GM12874 (cell line): ENCODE data around the gene ARHGAP4.
A peak's percentile ranks its signal among the peaks of the same experiment; 100 is the strongest.

ENCODE experiments used
- TF ChIP-seq, protein P1 (sequence below): IDR thresholded peaks from 2 replicates; pipeline ENCODE4 v1.5.1; 2011; ENCODE audit warnings: low read depth, mild to moderate bottlenecking, control low read depth, low read length, moderate library complexity; ENCODE audit not compliant: insufficient read depth

ARHGAP4 gene

DNA sequence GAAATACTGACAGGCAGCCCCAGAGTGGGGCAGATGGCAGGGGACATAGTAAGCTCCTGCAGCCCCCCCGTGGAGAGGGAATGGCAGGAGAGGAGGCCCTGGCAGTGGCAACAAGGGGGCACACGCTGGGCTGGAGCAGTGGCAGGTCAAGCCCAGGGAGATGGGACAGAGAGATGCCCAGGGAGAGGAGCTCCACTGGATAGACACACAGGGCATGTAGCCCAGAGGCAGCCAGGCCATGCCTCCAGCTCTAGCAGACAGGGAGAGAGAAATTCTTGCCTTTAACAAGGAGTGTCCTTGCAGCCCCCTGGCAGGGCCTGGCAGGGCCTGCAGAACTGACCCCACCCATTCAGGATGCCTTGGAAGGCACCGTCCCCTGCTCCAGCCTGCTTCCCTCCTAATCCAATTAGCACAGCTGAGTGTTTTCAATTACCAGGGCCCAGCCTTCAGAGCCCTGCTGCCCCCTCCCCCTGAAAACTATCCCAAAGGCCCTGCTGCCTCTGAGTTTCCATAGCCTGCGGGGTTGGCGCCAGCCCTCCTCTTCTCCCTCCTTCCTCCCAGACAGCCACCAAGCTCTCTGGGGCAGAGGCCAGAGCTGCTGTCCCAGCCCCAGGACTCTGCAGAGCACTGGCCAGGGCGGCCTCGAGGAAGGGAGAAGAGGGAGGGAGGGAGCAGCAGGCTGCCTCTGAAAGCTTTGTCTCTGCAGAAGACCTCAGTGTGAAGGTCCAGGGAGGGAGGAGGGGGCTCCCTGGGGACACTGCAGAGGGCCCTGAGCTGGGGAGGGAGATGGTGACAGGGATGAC, 52.6 kb downstream of the ARHGAP4 start:
- TF ChIP-seq, protein P1, sequence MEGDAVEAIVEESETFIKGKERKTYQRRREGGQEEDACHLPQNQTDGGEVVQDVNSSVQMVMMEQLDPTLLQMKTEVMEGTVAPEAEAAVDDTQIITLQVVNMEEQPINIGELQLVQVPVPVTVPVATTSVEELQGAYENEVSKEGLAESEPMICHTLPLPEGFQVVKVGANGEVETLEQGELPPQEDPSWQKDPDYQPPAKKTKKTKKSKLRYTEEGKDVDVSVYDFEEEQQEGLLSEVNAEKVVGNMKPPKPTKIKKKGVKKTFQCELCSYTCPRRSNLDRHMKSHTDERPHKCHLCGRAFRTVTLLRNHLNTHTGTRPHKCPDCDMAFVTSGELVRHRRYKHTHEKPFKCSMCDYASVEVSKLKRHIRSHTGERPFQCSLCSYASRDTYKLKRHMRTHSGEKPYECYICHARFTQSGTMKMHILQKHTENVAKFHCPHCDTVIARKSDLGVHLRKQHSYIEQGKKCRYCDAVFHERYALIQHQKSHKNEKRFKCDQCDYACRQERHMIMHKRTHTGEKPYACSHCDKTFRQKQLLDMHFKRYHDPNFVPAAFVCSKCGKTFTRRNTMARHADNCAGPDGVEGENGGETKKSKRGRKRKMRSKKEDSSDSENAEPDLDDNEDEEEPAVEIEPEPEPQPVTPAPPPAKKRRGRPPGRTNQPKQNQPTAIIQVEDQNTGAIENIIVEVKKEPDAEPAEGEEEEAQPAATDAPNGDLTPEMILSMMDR = no peak

DNA sequence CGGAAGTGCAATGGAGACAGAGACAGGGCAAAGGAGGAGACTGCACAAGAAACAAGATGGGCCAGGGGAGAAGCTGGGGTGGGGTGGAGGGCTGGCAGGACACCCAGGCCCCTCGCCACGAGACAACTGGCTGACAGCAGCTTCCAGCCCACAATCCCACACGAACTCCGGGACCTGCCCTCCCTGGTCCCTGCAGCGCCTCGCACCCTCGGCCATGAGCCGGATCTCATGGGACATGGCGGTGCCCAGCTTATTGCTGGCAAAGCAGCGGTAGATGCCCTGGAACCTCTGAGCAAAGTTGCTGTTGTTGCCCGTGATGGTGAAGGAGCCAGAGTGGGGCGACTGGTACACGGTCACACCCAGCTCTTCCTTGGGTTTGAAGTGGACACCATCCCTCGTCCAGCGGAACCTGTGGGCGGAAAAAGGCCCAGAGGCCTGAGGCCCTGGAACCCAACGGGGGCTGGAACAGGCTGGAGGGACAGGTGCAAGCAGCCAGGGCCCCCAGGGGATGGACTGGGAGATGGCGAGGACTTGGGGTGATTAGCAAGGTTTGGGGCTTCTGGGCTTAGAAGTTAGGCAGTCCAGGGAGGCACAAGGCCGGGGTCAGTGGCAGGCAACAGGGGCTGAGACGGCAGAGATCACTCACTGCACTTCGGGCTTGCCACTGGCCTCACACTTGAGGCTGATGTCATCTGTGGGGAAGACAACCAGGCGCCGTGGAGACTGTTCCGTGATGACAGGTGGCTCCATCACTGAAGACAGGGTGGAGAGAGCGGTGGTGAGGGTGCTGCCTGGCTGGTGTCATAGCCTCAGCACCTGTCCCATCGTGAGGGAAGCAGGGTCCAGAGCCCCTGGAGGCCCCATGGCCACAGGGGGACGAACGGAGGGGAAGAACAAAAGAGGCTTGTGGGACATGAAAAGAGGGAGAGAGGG, 53.9 kb downstream of the ARHGAP4 start:
- TF ChIP-seq, protein P1 = no peak

GRCh38 chrX:153871451-153871850, 54.6 kb downstream of the ARHGAP4 start:
- TF ChIP-seq, protein P1 = no peak

DNA sequence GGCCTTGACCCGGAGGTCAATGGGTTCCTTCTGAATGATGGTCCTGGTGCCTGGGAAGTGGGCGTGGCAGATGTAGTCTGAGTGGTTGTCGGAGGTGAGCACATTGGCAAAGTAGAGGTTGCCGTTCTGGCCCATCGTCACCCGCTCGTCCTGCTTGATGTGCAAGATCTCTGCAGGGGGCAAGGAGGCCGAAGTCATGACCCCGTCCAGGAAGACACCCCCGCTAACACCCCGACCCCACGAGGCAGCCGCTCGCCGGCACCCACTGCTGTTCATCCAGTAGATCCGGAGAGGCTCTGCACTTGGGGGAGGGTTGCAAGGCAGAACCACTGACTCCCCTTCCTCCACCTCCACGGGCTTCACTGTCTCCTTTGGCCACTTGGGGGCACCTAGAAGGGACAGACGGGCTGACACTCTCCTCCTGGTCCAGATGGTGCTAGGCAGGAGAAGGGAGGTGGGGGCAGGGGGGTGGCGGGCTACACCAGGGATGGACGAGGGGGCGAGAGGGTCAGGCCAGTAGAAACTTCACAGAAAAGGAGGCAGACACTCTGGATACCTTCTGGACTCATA, 55.2 kb downstream of the ARHGAP4 start:
- TF ChIP-seq, protein P1 = 0 out of 2 replicates have a peak, but pooled peaks have one; percentile 5

DNA sequence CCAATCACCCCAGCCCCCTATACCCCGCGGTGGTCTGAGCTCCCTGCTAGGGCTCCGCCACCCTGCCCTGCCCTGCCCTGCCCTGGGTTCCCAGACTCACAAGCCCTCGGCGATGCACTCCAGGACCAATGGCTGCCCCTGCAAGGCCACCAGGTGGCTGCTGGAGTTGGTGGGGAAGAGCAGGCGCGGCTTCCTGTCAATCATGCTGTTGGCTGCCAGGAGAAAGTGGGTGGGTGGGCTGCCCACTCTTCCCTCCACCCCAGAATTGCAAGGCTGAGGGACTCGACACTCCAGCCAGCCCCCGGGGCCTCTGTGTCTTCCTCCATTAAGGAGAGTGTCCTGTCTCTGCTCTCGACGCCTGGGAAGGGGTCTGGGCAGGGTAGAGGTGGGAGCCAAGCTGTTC, 55.8 kb downstream of the ARHGAP4 start:
- TF ChIP-seq, protein P1 = no peak

- TF ChIP-seq, protein P1 = no peak
Observed at GRCh38 chrX:153869473-153870287, 56.4 kb downstream of the ARHGAP4 start.
